ENCODE results near the gene DYSF. TPM values are rescaled to one million over a fixed set of nuclear protein-coding genes. Genes with fewer than 3 reads are reported as not detected.

Gene DYSF
- polyA plus RNA-seq, 1 donor (not counting 4 experiments of a cell fraction or from before 2014, with no cell fraction given), result 8.2 TPM

DNA sequence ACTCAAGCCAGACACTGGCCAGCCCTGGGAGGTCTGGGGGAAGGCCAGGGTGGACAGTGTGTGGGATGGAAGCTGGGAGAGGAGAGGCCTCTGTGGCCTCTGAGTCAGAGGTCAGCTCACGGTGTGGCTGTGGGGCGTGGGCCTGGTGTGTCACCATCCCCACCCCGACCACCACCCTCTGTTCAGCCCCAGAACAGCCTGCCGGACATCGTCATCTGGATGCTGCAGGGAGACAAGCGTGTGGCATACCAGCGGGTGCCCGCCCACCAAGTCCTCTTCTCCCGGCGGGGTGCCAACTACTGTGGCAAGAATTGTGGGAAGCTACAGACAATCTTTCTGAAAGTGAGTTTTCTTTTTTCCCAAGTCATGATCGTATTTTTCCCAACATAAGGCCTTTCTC, 110.5 kb downstream of the DYSF start:
- Histone ChIP-seq H3K27me3 (ENCODE audit: control insufficient read depth, extremely low read depth, insufficient read depth, low read length) (peaks cover 19% of the 10 kb centered on the region), H3K9ac (ENCODE audit: control insufficient read depth, extremely low read depth, insufficient read depth, low read length) (no peak overlapping the region), H3K79me2 (ENCODE audit: control insufficient read depth, insufficient read depth, low read length) (no peaks in the 10 kb centered on the region), H3K27ac (ENCODE audit: control insufficient read depth, insufficient read depth, low read length) (no peak overlapping the region), H3K9me1 (ENCODE audit: control insufficient read depth, extremely low read depth, insufficient read depth, low read length) (no peaks in the 10 kb centered on the region), H3K9me3 (ENCODE audit: control insufficient read depth, low read depth, low read length) (no peaks in the 10 kb centered on the region), H3K36me3 (ENCODE audit: control insufficient read depth in 2 of 2, extremely low read depth in 1 of 2, insufficient read depth in 2 of 2, low read length in 2 of 2) (no peaks in the 10 kb centered on the region), H2AFZ (ENCODE audit: control insufficient read depth, low read length) (no peak overlapping the region), H3K4me3 (ENCODE audit: control insufficient read depth in 2 of 3, extremely low read depth in 1 of 3, insufficient read depth in 2 of 3, low read depth in 1 of 3, low read length in 3 of 3) (no peak overlapping the region), H4K20me1 (ENCODE audit: control insufficient read depth, extremely low read depth, insufficient read depth, low read length) (no peaks in the 10 kb centered on the region), H3K4me2 (ENCODE audit: control insufficient read depth, extremely low read depth, insufficient read depth, low read depth, low read length) (no peak overlapping the region), H3K4me1 (ENCODE audit: control insufficient read depth, extremely low read depth, insufficient read depth, low read length) (no peaks in the 10 kb centered on the region)
- TF ChIP-seq EZH2 (IDR thresholded peaks at IDR 0.05; ENCODE audit: low read length), result no peak
- TF ChIP-seq CTCF (optimal IDR thresholded peaks at IDR 0.05 in 1 of 3, IDR thresholded peaks at IDR 0.05 in 1 of 3, conservative IDR thresholded peaks at IDR 0.05 in 1 of 3; ENCODE audit: extremely low read depth in 1 of 3, insufficient read depth in 2 of 3, low read length in 3 of 3), result no peak
- dilution Hi-C loops (cut with MboI; ENCODE audit: extremely low pct_ligation_motif_present, low sequenced_read_pairs), result no loop called here
- no peak for DNase-seq (ENCODE audit: low read depth, low spot score)
- no peak for FAIRE-seq

GRCh38 chr2:71564361-71564760, 111.0 kb downstream of the DYSF start:
- no peaks in the 10 kb centered on the region for H4K20me1 ChIP-seq (ENCODE audit: control insufficient read depth, extremely low read depth, insufficient read depth, low read length)
- no peaks in the 10 kb centered on the region for H3K9me1 ChIP-seq (ENCODE audit: control insufficient read depth, extremely low read depth, insufficient read depth, low read length)
- H2AFZ ChIP-seq (ENCODE audit: control insufficient read depth, low read length), result no peak overlapping the region
- H3K79me2 ChIP-seq (ENCODE audit: control insufficient read depth, insufficient read depth, low read length), result no peaks in the 10 kb centered on the region
- dilution Hi-C loops (cut with MboI; ENCODE audit: extremely low pct_ligation_motif_present, low sequenced_read_pairs), result no loop called here
- no peak for DNase-seq (ENCODE audit: low read depth, low spot score)
- H3K4me3 ChIP-seq (ENCODE audit: control insufficient read depth in 2 of 3, extremely low read depth in 1 of 3, insufficient read depth in 2 of 3, low read depth in 1 of 3, low read length in 3 of 3), result no peak overlapping the region
- FAIRE-seq, result no peak
- H3K4me1 ChIP-seq (ENCODE audit: control insufficient read depth, extremely low read depth, insufficient read depth, low read length), result no peaks in the 10 kb centered on the region
- TF ChIP-seq EZH2 (IDR thresholded peaks at IDR 0.05; ENCODE audit: low read length) (no peak), CTCF (optimal IDR thresholded peaks at IDR 0.05 in 1 of 3, IDR thresholded peaks at IDR 0.05 in 1 of 3, conservative IDR thresholded peaks at IDR 0.05 in 1 of 3; ENCODE audit: extremely low read depth in 1 of 3, insufficient read depth in 2 of 3, low read length in 3 of 3) (no peak)
- H3K27me3 ChIP-seq (ENCODE audit: control insufficient read depth, extremely low read depth, insufficient read depth, low read length), result peaks cover 19% of the 10 kb centered on the region
- H3K36me3 ChIP-seq (ENCODE audit: control insufficient read depth in 2 of 2, extremely low read depth in 1 of 2, insufficient read depth in 2 of 2, low read length in 2 of 2), result no peaks in the 10 kb centered on the region
- H3K9ac ChIP-seq (ENCODE audit: control insufficient read depth, extremely low read depth, insufficient read depth, low read length), result no peak overlapping the region
- H3K27ac ChIP-seq (ENCODE audit: control insufficient read depth, insufficient read depth, low read length), result no peak overlapping the region
- no peak overlapping the region for H3K4me2 ChIP-seq (ENCODE audit: control insufficient read depth, extremely low read depth, insufficient read depth, low read depth, low read length)
- H3K9me3 ChIP-seq (ENCODE audit: control insufficient read depth, low read depth, low read length), result no peaks in the 10 kb centered on the region

All from keratinocyte (primary cell).